Measurements from ENCODE around the gene SKAP1.

The SKAP1 gene

DNA sequence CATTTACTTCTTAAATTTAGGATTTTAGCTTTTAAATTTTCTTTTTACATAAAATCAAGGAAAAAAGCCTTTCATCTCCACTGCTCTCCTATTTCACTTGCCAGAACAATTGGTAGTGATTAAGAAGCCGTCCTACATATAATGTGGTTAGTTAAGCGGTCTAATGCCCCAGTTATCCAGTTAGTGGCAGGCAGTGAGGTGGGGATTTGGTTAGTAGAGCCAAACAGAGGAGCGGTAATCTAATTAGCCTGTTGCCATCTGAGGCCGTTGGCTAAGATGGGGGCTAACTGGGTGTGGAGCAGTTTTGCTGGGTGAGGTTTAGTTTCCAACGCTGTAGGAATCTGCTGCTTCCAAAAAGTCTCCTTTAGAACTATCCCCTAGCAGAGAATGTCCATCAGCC, 300.0 kb downstream of the SKAP1 start:
- no peak for DNase-seq (ENCODE audit: low read depth)
- TF ChIP-seq, protein P1, sequence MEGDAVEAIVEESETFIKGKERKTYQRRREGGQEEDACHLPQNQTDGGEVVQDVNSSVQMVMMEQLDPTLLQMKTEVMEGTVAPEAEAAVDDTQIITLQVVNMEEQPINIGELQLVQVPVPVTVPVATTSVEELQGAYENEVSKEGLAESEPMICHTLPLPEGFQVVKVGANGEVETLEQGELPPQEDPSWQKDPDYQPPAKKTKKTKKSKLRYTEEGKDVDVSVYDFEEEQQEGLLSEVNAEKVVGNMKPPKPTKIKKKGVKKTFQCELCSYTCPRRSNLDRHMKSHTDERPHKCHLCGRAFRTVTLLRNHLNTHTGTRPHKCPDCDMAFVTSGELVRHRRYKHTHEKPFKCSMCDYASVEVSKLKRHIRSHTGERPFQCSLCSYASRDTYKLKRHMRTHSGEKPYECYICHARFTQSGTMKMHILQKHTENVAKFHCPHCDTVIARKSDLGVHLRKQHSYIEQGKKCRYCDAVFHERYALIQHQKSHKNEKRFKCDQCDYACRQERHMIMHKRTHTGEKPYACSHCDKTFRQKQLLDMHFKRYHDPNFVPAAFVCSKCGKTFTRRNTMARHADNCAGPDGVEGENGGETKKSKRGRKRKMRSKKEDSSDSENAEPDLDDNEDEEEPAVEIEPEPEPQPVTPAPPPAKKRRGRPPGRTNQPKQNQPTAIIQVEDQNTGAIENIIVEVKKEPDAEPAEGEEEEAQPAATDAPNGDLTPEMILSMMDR (IDR thresholded peaks at IDR 0.05; ENCODE audit: control insufficient read depth, insufficient read depth, low read depth, low read length, missing control alignments), result no peak
- no peak overlapping the region for H3K4me3 ChIP-seq (ENCODE audit: control insufficient read depth, low read depth, low read length)

DNA sequence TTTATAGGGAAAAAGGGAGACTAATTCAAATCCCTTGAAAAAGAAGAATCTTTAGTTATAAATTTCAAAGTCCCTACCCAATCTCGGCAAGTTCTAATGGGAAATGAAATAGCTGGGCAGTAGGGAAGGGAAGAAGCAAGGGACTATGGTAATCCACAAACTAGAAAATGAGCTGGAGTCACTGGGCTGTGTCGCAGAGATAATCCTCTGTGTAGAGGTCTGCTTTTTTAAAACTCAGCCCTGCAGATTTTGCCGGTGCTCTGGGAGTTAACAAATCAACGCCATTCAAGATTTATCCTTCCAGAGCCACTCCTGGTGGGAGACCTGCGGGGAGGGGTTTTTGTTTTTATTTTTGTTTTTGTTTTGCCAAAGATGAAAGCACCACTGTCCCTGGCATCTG, 301.6 kb downstream of the SKAP1 start:
- H3K4me3 ChIP-seq (ENCODE audit: control insufficient read depth, low read depth, low read length), result no peak overlapping the region
- TF ChIP-seq, protein P1 (IDR thresholded peaks at IDR 0.05; ENCODE audit: control insufficient read depth, insufficient read depth, low read depth, low read length, missing control alignments), result no peak
- DNase-seq (ENCODE audit: low read depth), result no peak

- DNase-seq (ENCODE audit: low read depth), result no peak
- no peak overlapping the region for H3K4me3 ChIP-seq (ENCODE audit: control insufficient read depth, low read depth, low read length)
- TF ChIP-seq, protein P1 (IDR thresholded peaks at IDR 0.05; ENCODE audit: control insufficient read depth, insufficient read depth, low read depth, low read length, missing control alignments), result no peak
These were observed 302.5 kb downstream of the SKAP1 start for GRCh38 chr17:48127371-48128051.

- TF ChIP-seq, protein P1 (IDR thresholded peaks at IDR 0.05; ENCODE audit: control insufficient read depth, insufficient read depth, low read depth, low read length, missing control alignments), result no peak
- no peak overlapping the region for H3K4me3 ChIP-seq (ENCODE audit: control insufficient read depth, low read depth, low read length)
- DNase-seq (ENCODE audit: low read depth), result no peak
These were observed 303.5 kb downstream of the SKAP1 start for GRCh38 chr17:48126532-48126850.

- no peak for DNase-seq (ENCODE audit: low read depth)
- no peak overlapping the region for H3K4me3 ChIP-seq (ENCODE audit: control insufficient read depth, low read depth, low read length)
- TF ChIP-seq, protein P1 (IDR thresholded peaks at IDR 0.05; ENCODE audit: control insufficient read depth, insufficient read depth, low read depth, low read length, missing control alignments), result no peak
These were observed 304.0 kb downstream of the SKAP1 start for GRCh38 chr17:48125829-48126531.

GRCh38 chr17:48123776-48124388, 306.1 kb downstream of the SKAP1 start:
- DNase-seq (ENCODE audit: low read depth), result no peak
- TF ChIP-seq, protein P1 (IDR thresholded peaks at IDR 0.05; ENCODE audit: control insufficient read depth, insufficient read depth, low read depth, low read length, missing control alignments), result no peak
- no peak overlapping the region for H3K4me3 ChIP-seq (ENCODE audit: control insufficient read depth, low read depth, low read length)

All from AG09309 (cell line).